Panc1 (cell line): ENCODE measurements around the gene FBXO4. TPM values are rescaled to one million over a fixed set of nuclear protein-coding genes. Genes with fewer than 3 reads are reported as not detected.

Experiments
- ATAC-seq: fragments of 200-7000 bp; cut with Tn5 transposase; 2 replicates; pipeline ENCODE4 v1.9.1; 2020; ENCODE audit warnings: mild to moderate bottlenecking, moderate library complexity
- BruUV-seq: library from RNA; stranded (reverse); fragments of 400-500 nt; replicated peaks from 2 replicates; lab custom pipeline; 2021; lab: Mats Ljungman, UMichigan
- CTCF ChIA-PET: fragments of 300-600 bp; sonication (Branson Sonifier 250); formaldehyde crosslinking; loops from one replicate; lab custom pipeline; 2022; ENCODE audit warnings: antibody characterized with exemption; lab: Charles Lee
- POLR2A ChIA-PET: fragments of 300-600 bp; sonication (Branson Sonifier 250); formaldehyde crosslinking; loops from one replicate; lab custom pipeline; 2022; ENCODE audit warnings: antibody characterized with exemption; lab: Charles Lee
- DNase-seq: peaks from one replicate; pipeline ENCODE4 v3.0.0-alpha.2; 2010; ENCODE audit warnings: low read depth, low spot score
- H3K27ac ChIP-seq: 2 replicates; pipeline ENCODE4 v1.5.1; 2011; ENCODE audit warnings: mild to moderate bottlenecking, low read length, inconsistent platforms
- H3K27me3 ChIP-seq: fragments of 200-500 bp; sonication (Bioruptor generic); 2 replicates; pipeline ENCODE4 v1.6.0; 2014; ENCODE audit warnings: low read length, inconsistent platforms; ENCODE audit not compliant: control insufficient read depth, insufficient read depth
- H3K36me3 ChIP-seq: fragments of 200-500 bp; sonication (Bioruptor generic); 2 replicates; pipeline ENCODE4 v1.5.1; 2014; ENCODE audit warnings: inconsistent platforms, mild to moderate bottlenecking, low read length, moderate library complexity; ENCODE audit not compliant: control insufficient read depth, insufficient read depth
- H3K4me1 ChIP-seq: 2 replicates; pipeline ENCODE4 v1.5.1; 2011; ENCODE audit warnings: inconsistent platforms, mild to moderate bottlenecking, low read length, moderate library complexity; ENCODE audit not compliant: control insufficient read depth, insufficient read depth
- H3K4me3 ChIP-seq, 2 experiments: 2 replicates each; pipeline ENCODE4 v1.5.1; 2011 to 2012; ENCODE audit warnings: low read depth in 2 of 2, low read length in 2 of 2, mild to moderate bottlenecking in 2 of 2, inconsistent platforms in 1 of 2, moderate library complexity in 1 of 2
- H3K9me3 ChIP-seq: fragments of 200-500 bp; sonication (Bioruptor generic); 2 replicates; pipeline ENCODE4 v1.5.1; 2014; ENCODE audit warnings: low read depth, mild to moderate bottlenecking, inconsistent platforms, low read length, moderate library complexity; ENCODE audit not compliant: control insufficient read depth, insufficient read depth
- POLR2AphosphoS5 ChIP-seq: IDR thresholded peaks from 2 replicates; pipeline ENCODE4 v1.6.1; 2012; ENCODE audit warnings: mild to moderate bottlenecking, low read depth, low read length, moderate library complexity
- REST ChIP-seq, 2 experiments: IDR thresholded peaks; 2 replicates each; pipeline ENCODE4 v1.6.1; 2011 to 2012; ENCODE audit warnings: low read depth in 2 of 2, control low read depth in 1 of 2, low read length in 1 of 2, mild to moderate bottlenecking in 1 of 2, moderate library complexity in 1 of 2; ENCODE audit not compliant: insufficient read depth in 1 of 2
- SIN3A ChIP-seq: IDR thresholded peaks from 2 replicates; pipeline ENCODE4 v1.6.1; 2012; ENCODE audit warnings: low read depth, mild to moderate bottlenecking, low read length, moderate library complexity, borderline replicate concordance; ENCODE audit not compliant: insufficient read depth
- TCF7L2 ChIP-seq: IDR thresholded peaks from 2 replicates; pipeline ENCODE4 v1.6.1; 2011; ENCODE audit warnings: mild to moderate bottlenecking, low read depth, low read length, inconsistent platforms
- in situ Hi-C: cut with HindIII; loops from 2 replicates; pipeline ENCODE4 v1.10.0; 2016; ENCODE audit warnings: low sequenced_read_pairs, low pct_unique_long_range_greater_than_20kb
- intact Hi-C: fragments of 100-400 bp; cut with micrococcal nuclease; formaldehyde crosslinking; loops from one replicate; pipeline ENCODE4 v1.10.0; 2022; ENCODE audit not compliant: unreplicated experiment
- total RNA-seq: library from RNA; stranded (reverse); gene quantifications from one replicate; pipeline ENCODE4 v1.2.1, GENCODE V29; 2021; ENCODE audit not compliant: unreplicated experiment
- TF ChIP-seq, protein P1 (sequence below): fragments of 450-650 bp; IDR thresholded peaks from 2 replicates; pipeline ENCODE4 v1.5.1; 2017; ENCODE audit warnings: mild to moderate bottlenecking

The FBXO4 gene
- total RNA-seq, 1 experiment from 2014 or later, result 5.7 TPM

GRCh38 chr5:41932770-41933169 lies 7.7 kb downstream of the FBXO4 start:
- Histone ChIP-seq H3K36me3 (no peaks in the 10 kb centered on the region), H3K4me3 (no peak overlapping the region), H3K4me1 (no peaks in the 10 kb centered on the region), H3K27me3 (no peaks in the 10 kb centered on the region), H3K27ac (no peak overlapping the region), H3K9me3 (no peaks in the 10 kb centered on the region)
- POLR2A ChIA-PET, result no interaction called here
- intact Hi-C loops (no loop called here), in situ Hi-C loops (no loop called here)
- no TSS peak for BruUV-seq
- ATAC-seq (no peak), DNase-seq (no peak)
- CTCF ChIA-PET, result no interaction called here
- TF ChIP-seq POLR2AphosphoS5, result no peak
- no peak for TF ChIP-seq SIN3A
- TF ChIP-seq REST (IDR thresholded peaks at IDR 0.05; ENCODE audit: insufficient read depth in 1 of 2, low read depth in 2 of 2, low read length in 1 of 2), result no peak
- TF ChIP-seq, protein P1, sequence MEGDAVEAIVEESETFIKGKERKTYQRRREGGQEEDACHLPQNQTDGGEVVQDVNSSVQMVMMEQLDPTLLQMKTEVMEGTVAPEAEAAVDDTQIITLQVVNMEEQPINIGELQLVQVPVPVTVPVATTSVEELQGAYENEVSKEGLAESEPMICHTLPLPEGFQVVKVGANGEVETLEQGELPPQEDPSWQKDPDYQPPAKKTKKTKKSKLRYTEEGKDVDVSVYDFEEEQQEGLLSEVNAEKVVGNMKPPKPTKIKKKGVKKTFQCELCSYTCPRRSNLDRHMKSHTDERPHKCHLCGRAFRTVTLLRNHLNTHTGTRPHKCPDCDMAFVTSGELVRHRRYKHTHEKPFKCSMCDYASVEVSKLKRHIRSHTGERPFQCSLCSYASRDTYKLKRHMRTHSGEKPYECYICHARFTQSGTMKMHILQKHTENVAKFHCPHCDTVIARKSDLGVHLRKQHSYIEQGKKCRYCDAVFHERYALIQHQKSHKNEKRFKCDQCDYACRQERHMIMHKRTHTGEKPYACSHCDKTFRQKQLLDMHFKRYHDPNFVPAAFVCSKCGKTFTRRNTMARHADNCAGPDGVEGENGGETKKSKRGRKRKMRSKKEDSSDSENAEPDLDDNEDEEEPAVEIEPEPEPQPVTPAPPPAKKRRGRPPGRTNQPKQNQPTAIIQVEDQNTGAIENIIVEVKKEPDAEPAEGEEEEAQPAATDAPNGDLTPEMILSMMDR, result no peak
- no peak for TF ChIP-seq TCF7L2

- Histone ChIP-seq H3K27ac (no peak overlapping the region), H3K4me3 (no peak overlapping the region), H3K36me3 (no peaks in the 10 kb centered on the region), H3K9me3 (no peaks in the 10 kb centered on the region), H3K27me3 (no peaks in the 10 kb centered on the region), H3K4me1 (no peaks in the 10 kb centered on the region)
- BruUV-seq, result no TSS peak
- ATAC-seq (no peak), DNase-seq (no peak)
- in situ Hi-C loops, result no loop called here
- TF ChIP-seq, protein P1, result no peak
- no peak for TF ChIP-seq SIN3A
- no peak for TF ChIP-seq REST (IDR thresholded peaks at IDR 0.05; ENCODE audit: insufficient read depth in 1 of 2, low read depth in 2 of 2, low read length in 1 of 2)
- no peak for TF ChIP-seq POLR2AphosphoS5
- no peak for TF ChIP-seq TCF7L2
- CTCF ChIA-PET, result no interaction called here
- POLR2A ChIA-PET, result no interaction called here
- intact Hi-C loops, result no loop called here
Measured at GRCh38 chr5:41935544-41935943, 10.5 kb downstream of the FBXO4 start.
